Activated CD8-positive, alpha-beta memory T cell treated with anti-CD3 and anti-CD28 coated beads for 36 hours (primary cell): ENCODE measurements around the gene HIBADH. TPM values are rescaled to one million over a fixed set of nuclear protein-coding genes. Genes with fewer than 3 reads are reported as not detected.
"Not testable (repeated sequence)": the region's sequence is repeated elsewhere in the genome, so short reads cannot be mapped to it uniquely, and the experiment has no call there.

ENCODE experiments used
- CTCF ChIA-PET: fragments of 350-600 bp; sonication (Branson Sonifier 250); formaldehyde crosslinking; loops from one replicate; lab custom pipeline; 2021; ENCODE audit warnings: antibody characterized with exemption; lab: Charles Lee
- POLR2A ChIA-PET: fragments of 350-600 bp; sonication (Branson Sonifier 250); formaldehyde crosslinking; loops from one replicate; lab custom pipeline; 2021; ENCODE audit warnings: antibody characterized with exemption; lab: Charles Lee
- total RNA-seq, 2 experiments: library from RNA; stranded (reverse); gene quantifications; one replicate each; pipeline ENCODE4 v1.2.3, GENCODE V29; 2021

The HIBADH gene
- total RNA-seq, 2 experiments from 2014 or later: 20.0 to 22.0 TPM

DNA sequence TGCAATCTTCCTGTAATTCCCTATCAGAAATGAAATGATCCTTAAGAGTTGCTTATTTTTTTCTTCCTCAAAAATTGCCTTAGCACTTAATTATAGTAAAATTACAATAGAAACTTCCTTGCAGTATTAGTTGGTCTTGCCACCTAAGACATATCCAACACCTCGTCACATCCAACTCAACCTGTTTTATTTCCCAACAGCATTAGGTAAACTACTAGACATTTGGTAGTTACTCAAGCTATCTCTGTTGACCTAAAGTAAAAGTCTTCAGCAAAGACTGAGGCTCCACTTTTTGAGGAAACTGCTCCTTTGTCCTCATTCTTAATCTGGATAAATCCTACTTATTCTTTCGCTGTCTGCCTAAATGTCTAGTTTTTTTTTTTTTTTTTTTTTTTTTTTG, 20.4 kb downstream of the HIBADH start:
- CTCF ChIA-PET: no interaction called here

DNA sequence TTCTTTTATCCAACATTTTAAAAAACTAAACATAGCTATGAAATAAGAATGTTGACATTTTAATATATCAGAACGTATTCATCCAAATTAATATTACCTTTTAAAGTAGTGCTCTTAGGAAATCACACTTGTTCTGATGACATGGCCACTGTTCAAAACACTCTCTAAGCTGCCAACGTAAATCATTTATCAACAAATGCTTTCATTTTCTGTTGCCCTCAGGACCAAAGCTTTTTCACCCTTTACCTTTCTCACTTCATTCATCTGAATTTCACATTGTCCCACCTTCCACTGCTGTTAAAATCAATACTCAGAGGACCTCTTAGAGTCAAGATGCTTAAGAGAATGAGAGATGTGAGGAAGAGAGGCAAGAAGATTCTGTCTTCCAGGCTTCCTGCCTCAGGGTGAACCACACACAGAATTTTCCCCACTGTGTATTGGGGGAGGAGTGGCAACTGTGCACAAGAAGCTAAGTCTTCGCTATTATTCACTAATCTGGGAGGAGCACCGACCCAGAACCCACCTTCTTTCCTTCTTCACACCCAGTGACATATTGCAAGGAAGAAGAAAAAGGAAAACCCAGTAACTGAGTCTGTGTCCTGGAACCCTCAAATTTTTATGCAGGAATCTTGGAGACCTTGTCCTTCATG, 21.0 kb downstream of the HIBADH start:
- ChIA-PET POLR2A (no interaction called here), CTCF (no interaction called here)

More for the DNA sequence above, 20.4 kb downstream of the HIBADH start:
- POLR2A ChIA-PET: no interaction called here

DNA sequence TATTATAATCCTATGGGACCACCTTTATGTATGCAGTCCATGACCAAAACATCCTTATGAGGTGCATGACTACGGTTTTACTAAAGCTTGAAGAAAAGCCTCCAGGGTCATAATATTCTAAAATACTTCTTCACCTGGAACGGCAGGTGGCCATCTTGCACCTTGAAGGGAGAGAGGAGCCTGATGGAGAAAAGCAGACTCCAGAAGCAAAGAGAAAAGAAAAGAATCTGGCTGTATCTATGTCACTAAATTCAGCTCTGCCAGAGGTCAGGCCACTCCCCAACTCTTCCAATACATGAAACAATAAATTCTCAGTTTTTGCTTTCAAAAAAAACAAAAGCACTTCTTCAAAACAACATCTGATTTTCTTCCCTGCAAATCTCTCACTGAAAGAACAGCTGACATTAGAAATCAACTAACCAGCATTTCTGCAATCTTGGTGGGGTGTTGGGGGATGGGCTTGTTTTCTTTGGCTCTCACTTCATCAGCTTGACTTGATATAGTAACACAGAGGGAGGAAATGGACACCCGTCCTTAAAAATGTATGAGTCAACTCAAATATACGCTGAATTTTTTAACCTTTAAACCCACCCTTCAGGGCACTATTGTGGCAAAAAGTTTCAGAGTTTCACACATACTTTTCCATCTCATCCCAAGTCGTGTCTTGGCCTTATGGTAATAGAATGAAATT, 21.7 kb downstream of the HIBADH start:
- CTCF ChIA-PET: no interaction called here
- POLR2A ChIA-PET: no interaction called here

DNA sequence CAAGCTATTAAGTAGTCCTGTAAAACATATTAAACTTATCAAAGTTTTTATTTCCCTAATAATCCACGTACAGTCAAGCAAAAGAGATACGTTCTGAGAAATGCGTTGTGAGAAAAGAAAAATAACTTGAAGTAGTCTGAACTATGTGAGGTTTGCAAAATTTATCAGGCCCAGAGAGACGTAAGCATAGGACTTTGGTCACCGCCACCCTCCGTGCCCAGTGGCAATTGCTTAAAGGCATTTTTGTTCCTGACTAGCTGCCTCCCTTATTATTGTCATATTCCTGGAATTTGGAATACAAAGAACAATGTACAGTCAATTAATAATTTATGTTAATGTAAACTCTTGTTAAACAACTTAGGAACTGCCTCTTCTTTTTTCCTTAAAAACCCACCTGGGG, 22.8 kb downstream of the HIBADH start:
- POLR2A ChIA-PET: no interaction called here
- CTCF ChIA-PET: no interaction called here

DNA sequence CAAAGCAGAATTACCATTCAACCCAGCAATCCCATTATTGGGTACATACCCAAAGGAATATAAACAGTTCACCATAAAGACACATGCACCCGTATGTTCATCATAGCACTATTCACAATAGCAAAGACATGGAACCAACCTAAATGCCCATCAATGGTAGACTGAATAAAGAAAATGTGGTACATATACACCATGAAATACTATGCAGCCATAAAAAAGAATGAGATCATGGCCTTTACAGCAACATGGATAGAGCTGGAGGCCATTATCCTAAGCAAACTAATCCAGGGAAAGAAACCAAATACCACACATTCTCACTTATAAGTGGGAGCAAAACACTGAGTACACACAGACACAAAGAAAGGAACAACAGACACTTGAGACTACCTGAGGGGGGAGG, 23.6 kb downstream of the HIBADH start:
- CTCF ChIA-PET, POLR2A ChIA-PET: not testable (repeated sequence)

DNA sequence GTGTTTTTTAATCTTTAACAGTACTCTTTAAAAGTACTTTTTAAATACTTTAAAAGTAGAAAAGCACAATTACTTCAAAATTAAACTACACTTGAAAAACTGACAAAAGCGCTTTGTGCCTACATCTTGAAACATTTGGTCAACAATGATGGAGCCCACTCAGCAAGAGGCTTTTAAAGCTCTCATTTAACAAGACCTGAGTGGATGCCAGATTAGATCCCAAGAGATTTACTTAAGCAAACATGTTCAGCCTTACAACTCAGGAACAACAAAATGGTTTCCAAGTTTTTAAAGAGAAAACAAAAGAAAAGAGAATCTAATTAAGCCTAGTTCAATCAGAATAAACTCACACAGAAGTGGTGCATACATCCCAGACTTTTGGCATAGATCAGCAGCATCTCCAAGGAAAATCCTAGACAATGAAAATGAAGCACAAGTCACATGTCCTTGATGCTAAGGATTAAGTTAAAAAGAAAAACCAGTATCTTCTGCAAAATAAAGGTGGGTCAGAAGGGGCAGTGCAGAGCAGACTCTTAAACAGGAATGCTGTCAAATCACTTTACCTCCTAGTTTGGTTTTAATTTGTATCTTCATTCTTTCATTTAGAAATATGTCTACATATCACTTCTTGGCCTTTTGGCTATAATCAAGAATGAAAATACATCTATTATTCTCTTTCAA, 26.2 kb downstream of the HIBADH start:
- ChIA-PET CTCF (no interaction called here), POLR2A (no interaction called here)

DNA sequence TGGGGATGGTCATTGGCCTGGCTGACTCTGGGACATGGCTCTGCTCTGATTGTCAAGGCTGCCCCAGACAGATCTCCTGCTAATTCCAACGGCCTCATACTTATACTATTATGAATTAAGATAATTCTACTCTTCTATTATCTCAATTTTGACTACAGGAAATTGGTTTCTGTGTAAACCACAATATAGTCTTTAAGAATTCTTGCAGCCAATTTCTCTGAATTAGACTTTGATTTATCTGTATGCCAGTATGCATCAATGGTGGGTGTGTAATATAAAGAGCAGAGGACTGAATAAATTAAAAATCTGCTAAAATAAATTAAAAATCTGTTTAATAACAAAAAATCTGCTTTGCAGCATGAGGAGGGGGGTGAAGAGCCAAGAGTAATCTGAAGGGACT, 27.0 kb downstream of the HIBADH start:
- CTCF ChIA-PET: no interaction called here
- POLR2A ChIA-PET: no interaction called here

DNA sequence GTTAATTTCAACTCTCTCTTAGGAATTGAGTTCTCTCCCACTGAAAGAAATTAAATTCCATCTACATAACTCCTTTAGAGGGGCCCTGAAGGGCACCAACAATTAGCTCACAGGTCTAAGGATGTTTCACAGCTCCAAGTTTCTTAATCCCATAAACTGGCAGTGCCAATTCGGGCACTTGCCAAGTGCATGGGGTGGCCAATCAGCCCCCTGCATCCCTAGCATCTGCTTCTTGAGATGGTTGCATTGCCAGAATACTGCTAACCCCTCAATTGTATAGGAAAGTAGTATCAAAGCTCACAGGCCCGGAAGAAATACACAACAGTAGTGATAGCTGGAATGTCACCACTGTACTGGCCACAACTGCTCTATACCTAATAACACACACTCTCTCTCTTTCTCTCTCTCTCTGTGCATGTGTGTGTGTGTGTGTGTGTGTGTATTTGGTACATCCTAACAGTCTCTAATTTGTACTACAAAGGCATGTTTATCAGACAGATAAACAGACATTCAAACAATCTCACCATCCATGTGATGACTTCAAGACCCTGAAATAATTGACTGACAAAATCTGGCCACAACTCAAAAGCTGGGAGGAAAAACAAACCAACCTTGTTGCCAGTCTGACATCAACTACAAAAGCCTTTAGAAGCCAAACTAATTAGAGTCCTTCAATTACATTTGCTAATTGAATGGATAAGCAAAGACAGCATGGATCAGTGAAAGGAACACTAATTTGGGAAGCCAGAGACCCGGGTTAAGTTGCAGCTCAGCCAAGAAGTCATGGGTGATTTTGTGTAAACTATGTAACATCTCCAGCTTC, 27.8 kb downstream of the HIBADH start:
- POLR2A ChIA-PET: no interaction called here
- CTCF ChIA-PET: interaction anchor here (0.6 kb wide), 1 partner anchor 426 kb away, joined by 4 read pairs; no protein-coding TSS in a partner anchor

DNA sequence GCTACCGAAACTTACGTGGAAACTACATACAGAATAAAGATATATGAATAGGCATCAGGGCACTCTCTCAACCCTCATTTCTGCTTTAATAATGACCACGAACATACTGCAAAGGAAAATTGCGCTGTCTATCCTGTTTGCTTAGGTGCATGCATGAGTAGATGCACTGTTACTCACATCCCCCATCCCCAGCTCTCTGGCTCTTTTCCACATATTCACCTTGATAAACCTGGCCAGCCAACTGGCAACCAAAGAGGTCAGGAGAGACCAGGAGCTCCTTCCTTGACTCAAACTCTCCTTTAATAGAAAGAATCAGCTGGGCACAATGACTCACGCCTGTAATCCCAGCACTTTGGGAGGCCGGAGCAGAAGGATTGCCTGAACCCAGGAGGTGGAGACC, 29.6 kb downstream of the HIBADH start:
- POLR2A ChIA-PET: no interaction called here
- CTCF ChIA-PET: no interaction called here

DNA sequence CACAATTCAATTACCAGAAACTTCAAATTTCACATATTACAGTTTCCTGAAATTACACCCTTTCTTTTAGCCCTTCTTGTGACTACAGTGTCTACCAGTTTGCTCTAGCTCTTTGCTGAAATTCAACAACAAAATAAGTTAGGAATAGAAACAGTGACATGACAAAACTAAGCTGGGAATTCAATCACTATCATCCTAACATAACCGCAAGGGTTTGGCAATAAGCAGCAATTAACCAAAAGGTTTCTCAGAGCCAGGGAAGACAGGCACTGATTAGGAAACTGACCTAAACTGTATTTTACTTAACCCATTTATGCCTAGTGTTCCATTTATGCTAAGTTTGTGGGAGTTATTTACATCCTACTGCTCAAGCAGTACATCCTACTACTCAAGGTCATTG, 31.3 kb downstream of the HIBADH start:
- POLR2A ChIA-PET: no interaction called here
- CTCF ChIA-PET: no interaction called here

DNA sequence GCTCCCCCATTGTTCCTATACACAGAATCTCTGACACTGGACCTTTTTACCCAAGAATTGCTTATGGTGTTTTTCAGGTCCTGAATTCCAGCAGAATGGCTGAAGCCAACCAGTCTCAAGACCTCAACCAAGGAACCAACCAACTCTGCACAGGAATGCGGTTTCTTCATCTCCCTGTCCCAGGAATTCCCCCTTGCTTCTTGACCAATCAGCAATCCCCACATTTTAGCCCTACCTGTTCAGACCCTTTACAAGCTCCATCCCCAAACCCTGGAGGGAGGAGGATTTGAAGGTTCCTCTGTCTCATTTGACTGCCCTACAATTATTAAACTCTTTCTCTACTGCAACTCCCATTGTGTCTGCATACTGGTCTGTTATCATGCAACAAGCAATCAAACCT, 35.5 kb downstream of the HIBADH start:
- CTCF ChIA-PET: no interaction called here
- POLR2A ChIA-PET: no interaction called here

DNA sequence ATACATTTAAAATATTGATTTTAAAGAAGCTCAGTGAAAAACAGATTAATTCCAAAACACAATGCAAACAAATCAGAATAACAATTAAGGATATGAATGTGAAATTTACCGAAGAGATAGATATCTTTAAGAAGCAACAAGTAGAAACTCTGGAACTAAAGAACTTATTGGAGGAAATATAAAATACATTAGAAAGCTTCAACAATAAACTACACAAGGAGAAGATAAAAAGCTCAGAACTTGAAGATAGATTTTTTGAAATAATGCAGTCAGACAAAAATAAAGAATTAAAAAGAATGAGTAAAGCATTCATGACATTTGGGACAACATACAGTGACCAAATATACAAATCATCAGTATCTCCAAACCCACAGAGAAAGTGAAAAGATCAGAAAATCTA, 43.2 kb downstream of the HIBADH start:
- ChIA-PET CTCF (interaction anchor here (1.1 kb wide), 1 partner anchor 84 kb away, joined by 3 read pairs; no protein-coding TSS in a partner anchor), POLR2A (no interaction called here)

DNA sequence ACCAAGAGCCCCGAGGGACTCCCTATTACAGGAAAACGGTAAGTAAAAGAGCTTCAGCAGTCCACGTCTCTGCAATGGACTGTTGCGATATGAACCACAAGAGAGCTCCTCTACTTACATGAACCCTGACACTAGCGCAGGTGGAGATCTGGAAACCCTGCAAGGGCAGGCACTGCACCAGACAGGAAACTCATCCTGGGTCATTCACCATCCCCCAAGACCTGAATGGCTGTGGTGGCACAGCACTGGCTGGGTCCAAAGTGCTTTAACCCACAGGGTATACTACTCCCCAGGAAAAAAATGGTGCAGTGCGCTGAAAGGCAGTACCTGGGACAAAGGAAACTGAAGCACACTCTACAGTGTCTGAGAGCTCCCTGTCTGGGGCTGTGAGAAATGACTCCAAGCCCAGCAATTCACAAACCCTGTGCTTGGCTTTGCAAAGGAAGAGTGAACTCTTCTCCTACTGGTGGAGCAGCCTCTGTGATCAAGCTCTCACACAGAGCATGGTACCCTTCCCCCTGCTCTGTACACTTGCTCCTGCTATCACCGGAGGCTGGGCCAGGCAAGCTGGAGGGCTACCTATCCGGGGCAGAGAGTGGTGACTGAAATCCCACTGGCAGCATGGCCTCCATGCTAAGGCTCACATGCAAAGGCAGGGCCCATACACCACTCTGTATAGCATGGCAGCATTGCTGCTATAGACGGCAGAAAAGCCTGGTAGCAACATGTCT, 44.9 kb downstream of the HIBADH start:
- POLR2A ChIA-PET: no interaction called here
- CTCF ChIA-PET: no interaction called here

DNA sequence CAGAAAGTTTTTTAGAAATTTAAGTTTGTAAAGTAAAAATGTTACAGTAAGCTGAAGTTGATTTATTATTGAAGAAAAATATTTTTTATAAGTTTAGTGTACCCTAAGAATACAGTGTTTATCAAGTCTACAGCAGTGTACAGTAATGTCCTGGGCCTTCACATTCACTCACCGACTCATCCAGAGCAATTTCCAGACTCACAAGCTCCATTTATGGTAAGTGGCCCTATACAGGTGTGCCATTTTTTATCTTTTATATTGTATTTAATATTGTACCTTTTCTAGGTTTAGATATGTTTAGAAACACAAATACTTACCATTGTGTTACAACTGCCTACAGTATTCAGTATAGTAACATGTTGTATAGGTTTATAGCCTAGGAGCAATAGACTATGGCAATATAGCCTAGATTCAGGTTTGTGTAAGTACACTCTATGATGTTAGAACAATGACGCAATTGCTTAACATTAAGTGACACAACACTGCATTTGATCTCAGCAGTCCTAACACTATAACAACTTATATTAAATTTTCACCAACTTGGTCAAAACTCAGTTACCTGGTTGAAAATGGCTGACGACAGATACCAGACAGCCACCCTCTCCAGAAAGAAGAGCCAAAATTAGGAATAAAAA, 45.7 kb downstream of the HIBADH start:
- ChIA-PET CTCF (no interaction called here), POLR2A (no interaction called here)

DNA sequence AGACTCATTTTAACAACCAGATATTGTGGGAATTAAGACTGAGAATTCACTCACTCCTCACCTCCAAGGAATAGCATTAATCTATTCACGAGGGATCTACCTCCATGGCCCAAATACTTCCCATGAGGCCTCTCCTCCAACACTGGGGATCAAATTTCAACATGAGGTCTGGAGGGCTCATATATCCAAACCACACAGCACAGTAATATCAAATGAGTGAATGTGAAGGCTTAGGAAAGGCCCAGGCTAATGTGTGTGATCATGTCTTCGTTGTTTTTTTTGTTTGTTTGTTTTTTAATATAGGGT, 46.5 kb downstream of the HIBADH start:
- CTCF ChIA-PET: no interaction called here
- POLR2A ChIA-PET: no interaction called here

DNA sequence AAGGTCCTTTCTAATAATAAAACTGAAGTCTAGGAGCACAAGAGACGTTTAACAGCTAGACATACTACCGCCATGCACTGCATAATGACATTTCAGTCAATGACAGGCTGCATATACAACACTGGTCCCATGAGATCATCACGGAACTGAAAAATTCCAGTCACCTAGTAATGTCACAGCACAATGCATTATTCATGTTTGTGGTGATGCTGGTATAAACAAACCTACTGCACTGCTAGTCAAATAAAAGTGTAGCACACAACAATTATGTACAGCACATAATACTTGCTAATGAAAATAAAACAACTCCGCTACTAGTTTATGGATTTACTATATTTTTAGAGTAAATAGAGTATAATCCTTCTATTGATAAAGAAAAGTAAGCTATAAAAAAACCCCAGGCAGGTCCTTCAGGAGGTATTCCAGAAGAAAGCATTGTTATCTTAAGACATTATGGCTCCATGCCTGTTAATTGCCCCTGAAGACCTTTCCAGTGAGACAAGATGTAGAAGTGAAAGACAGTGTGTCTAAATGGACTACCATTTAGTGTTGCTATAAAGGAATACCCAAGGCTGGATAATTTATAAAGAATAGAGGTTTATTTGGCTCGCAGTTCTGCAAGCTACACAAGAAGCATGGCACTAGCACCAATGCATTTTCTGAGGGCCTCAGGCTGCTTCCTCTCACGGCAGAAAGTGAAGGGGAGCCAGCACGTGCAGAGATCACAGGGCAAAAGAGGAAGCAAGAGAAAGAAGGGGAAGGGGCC, 47.1 kb downstream of the HIBADH start:
- ChIA-PET CTCF (no interaction called here), POLR2A (no interaction called here)

DNA sequence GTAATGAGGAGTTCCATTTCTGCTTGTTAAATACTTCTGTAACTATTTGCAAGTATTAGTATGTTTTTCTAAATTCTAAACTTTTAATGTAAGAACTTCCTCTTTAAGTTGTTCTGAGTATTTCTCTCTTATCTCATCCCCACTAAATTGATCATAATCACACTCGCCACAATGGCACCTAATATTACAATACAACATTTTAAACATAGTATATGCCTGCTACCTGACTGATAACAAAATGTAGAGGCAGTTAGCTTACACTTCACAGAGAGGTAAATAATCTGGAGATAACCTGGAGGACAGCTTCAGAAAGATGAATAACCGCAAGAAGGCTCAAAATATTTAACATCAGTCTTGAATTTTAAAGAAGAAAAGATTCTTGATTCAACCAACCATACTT, 48.6 kb downstream of the HIBADH start:
- POLR2A ChIA-PET: no interaction called here
- CTCF ChIA-PET: no interaction called here

DNA sequence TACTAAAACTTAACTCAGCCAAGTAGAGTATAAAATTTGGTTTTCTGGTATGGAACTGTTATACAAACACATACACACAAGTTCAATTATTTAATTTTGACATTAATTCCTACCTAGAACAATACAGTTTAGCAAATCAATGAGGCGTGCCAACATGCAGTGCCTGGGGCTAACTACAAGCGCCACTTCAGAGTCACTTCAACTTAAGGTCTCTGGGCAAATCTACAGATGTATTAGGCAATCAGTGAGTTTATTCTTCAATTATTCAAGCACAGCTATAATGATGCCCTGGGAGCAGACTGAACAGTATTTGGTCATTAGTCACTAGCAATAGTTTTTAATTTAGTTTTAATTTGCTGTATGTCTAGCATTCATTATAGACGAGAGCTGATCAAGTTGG, 51.6 kb downstream of the HIBADH start:
- CTCF ChIA-PET: no interaction called here

More for the DNA sequence above, 51.6 kb downstream of the HIBADH start:
- POLR2A ChIA-PET: no interaction called here
